ENCODE data around the gene LILRB5.

DNA sequence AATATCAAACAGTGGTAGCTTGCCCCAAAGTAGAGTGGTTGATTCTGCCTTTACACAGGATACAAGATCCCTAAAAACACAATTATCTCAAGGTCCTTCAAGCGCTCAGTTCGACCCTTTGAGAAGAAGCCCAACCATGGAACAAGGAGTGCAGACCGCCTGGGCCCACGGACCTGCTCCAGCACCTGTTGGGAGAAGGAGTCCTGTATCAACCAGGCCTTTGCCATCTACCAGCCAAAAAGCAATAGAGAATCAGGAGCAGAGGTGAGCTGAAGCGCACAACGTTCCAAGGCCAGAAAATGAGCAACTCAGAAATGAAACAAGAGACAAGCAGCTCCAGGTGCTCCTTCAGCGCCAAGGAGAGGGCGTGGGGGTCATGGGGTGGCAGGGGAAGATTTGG lies 27.9 kb downstream of the LILRB5 start:
- TF ChIP-seq, protein P1, sequence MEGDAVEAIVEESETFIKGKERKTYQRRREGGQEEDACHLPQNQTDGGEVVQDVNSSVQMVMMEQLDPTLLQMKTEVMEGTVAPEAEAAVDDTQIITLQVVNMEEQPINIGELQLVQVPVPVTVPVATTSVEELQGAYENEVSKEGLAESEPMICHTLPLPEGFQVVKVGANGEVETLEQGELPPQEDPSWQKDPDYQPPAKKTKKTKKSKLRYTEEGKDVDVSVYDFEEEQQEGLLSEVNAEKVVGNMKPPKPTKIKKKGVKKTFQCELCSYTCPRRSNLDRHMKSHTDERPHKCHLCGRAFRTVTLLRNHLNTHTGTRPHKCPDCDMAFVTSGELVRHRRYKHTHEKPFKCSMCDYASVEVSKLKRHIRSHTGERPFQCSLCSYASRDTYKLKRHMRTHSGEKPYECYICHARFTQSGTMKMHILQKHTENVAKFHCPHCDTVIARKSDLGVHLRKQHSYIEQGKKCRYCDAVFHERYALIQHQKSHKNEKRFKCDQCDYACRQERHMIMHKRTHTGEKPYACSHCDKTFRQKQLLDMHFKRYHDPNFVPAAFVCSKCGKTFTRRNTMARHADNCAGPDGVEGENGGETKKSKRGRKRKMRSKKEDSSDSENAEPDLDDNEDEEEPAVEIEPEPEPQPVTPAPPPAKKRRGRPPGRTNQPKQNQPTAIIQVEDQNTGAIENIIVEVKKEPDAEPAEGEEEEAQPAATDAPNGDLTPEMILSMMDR (IDR thresholded peaks at IDR 0.05; ENCODE audit: insufficient read depth, low read length, poor library complexity, severe bottlenecking): no peak
- TF ChIP-seq EZH2phosphoT487 (conservative IDR thresholded peaks at IDR 0.05; ENCODE audit: low read length): no peak
